Loucy (cell line): Measurements from ENCODE around the gene MIA.

ENCODE experiments used
- H2AFZ ChIP-seq: fragments of 200-600 bp; sonication (generic); 2 replicates; pipeline ENCODE4 v1.6.0; 2016; ENCODE audit warnings: antibody characterized with exemption, mild to moderate bottlenecking, low read length, moderate library complexity
- H3F3A ChIP-seq: fragments of 200-600 bp; 2 replicates; pipeline ENCODE4 v1.6.0; 2016; ENCODE audit warnings: antibody characterized with exemption, low read depth, mild to moderate bottlenecking
- H3K27me3 ChIP-seq: fragments of 200-600 bp; sonication (generic); 2 replicates; pipeline ENCODE4 v1.6.1; 2014; ENCODE audit warnings: low read length, mild to moderate bottlenecking; ENCODE audit not compliant: insufficient read depth, poor library complexity, severe bottlenecking
- H3K36me3 ChIP-seq: fragments of 200-600 bp; sonication (generic); 2 replicates; pipeline ENCODE4 v1.6.1; 2016; ENCODE audit warnings: low read length; ENCODE audit not compliant: insufficient read depth
- H3K4me1 ChIP-seq: fragments of 200-600 bp; sonication (generic); 2 replicates; pipeline ENCODE4 v1.5.1; 2014; ENCODE audit warnings: low read length, mild to moderate bottlenecking; ENCODE audit not compliant: insufficient read depth, poor library complexity, severe bottlenecking
- H3K4me2 ChIP-seq: fragments of 200-600 bp; sonication (generic); 2 replicates; pipeline ENCODE4 v1.6.0; 2014; ENCODE audit warnings: antibody characterized with exemption, low read length, low read depth, mild to moderate bottlenecking; ENCODE audit not compliant: poor library complexity, severe bottlenecking
- H3K4me3 ChIP-seq: fragments of 200-600 bp; sonication (generic); 2 replicates; pipeline ENCODE4 v1.5.1; 2014; ENCODE audit warnings: low read length, mild to moderate bottlenecking, mixed read lengths; ENCODE audit not compliant: poor library complexity, severe bottlenecking
- H3K79me2 ChIP-seq: fragments of 200-600 bp; sonication (generic); 2 replicates; pipeline ENCODE4 v1.6.1; 2014; ENCODE audit warnings: low read length; ENCODE audit not compliant: insufficient read depth
- H3K9ac ChIP-seq: fragments of 200-600 bp; sonication (generic); 2 replicates; pipeline ENCODE4 v1.6.0; 2014; ENCODE audit warnings: mild to moderate bottlenecking, low read depth, low read length, moderate library complexity; ENCODE audit not compliant: poor library complexity, severe bottlenecking
- H3K9me2 ChIP-seq: fragments of 200-600 bp; sonication (generic); replicated peaks from 2 replicates; pipeline ENCODE4 v1.6.1; 2016; ENCODE audit warnings: low read depth, low read length, mixed read lengths
- H3K9me3 ChIP-seq: fragments of 200-600 bp; sonication (generic); 2 replicates; pipeline ENCODE4 v1.6.1; 2014; ENCODE audit warnings: mild to moderate bottlenecking, antibody characterized with exemption, low read length, low read depth; ENCODE audit not compliant: insufficient read depth
- H4K20me1 ChIP-seq: fragments of 200-600 bp; sonication (generic); 2 replicates; pipeline ENCODE4 v1.6.0; 2014; ENCODE audit warnings: antibody characterized with exemption, low read length, mild to moderate bottlenecking; ENCODE audit not compliant: insufficient read depth, poor library complexity, severe bottlenecking
- CTCF ChIP-seq: fragments of 200-600 bp; sonication (generic); conservative IDR thresholded peaks from 2 replicates; pipeline ENCODE4 v1.5.1; 2014; ENCODE audit warnings: mild to moderate bottlenecking, antibody characterized with exemption, low read length
- EZH2phosphoT487 ChIP-seq: fragments of 200-600 bp; IDR thresholded peaks from 2 replicates; pipeline ENCODE4 v1.6.1; 2018; ENCODE audit warnings: antibody characterized with exemption, mild to moderate bottlenecking, moderate library complexity, borderline replicate concordance

Gene MIA

GRCh38 chr19:40803170-40803856, 28.0 kb downstream of the MIA start:
- Histone ChIP-seq H3K36me3 (peaks cover 13% of the 10 kb centered on the region; the same call in 1 of the 2 replicates), H3K9me2 (no peaks in the 10 kb centered on the region), H3K27me3 (no peaks in the 10 kb centered on the region), H4K20me1 (peaks cover 90% of the 10 kb centered on the region), H3K79me2 (peaks cover 93% of the 10 kb centered on the region), H3K4me2 (peak overlapping the region; percentile 87), H3F3A (0 out of 2 replicates have a peak, but pooled peaks cover 2% of the 10 kb centered on the region), H3K4me3 (peak overlapping the region; percentile 96), H3K4me1 (peaks cover 60% of the 10 kb centered on the region), H3K9me3 (no peaks in the 10 kb centered on the region), H3K9ac (peak overlapping the region; percentile 94), H2AFZ (no peak overlapping the region)
- TF ChIP-seq CTCF (no peak), EZH2phosphoT487 (no peak)

- H4K20me1 ChIP-seq: peaks cover 91% of the 10 kb centered on the region
- H2AFZ ChIP-seq: no peak overlapping the region
- peak overlapping the region; percentile 87 for H3K4me2 ChIP-seq
- peak overlapping the region; percentile 94 for H3K9ac ChIP-seq
- no peaks in the 10 kb centered on the region for H3K27me3 ChIP-seq
- no peaks in the 10 kb centered on the region for H3F3A ChIP-seq
- peaks cover 95% of the 10 kb centered on the region for H3K79me2 ChIP-seq
- peaks cover 59% of the 10 kb centered on the region for H3K4me1 ChIP-seq
- H3K4me3 ChIP-seq: peak overlapping the region; percentile 96
- H3K9me3 ChIP-seq: no peaks in the 10 kb centered on the region
- H3K9me2 ChIP-seq: no peaks in the 10 kb centered on the region
- TF ChIP-seq CTCF (no peak), EZH2phosphoT487 (no peak)
- peaks cover 18% of the 10 kb centered on the region; the same call in 1 of the 2 replicates for H3K36me3 ChIP-seq
These were observed 28.8 kb downstream of the MIA start for GRCh38 chr19:40803857-40804782.

- TF ChIP-seq CTCF: peak; percentile 43
- TF ChIP-seq EZH2phosphoT487: no peak
- Histone ChIP-seq H2AFZ (no peak overlapping the region), H4K20me1 (peaks cover 86% of the 10 kb centered on the region), H3K4me3 (peak overlapping the region; percentile 96), H3K9me3 (no peaks in the 10 kb centered on the region), H3K4me1 (peaks cover 59% of the 10 kb centered on the region), H3K4me2 (peak overlapping the region; percentile 87), H3K79me2 (peaks cover 88% of the 10 kb centered on the region), H3K9ac (peak overlapping the region; percentile 94), H3K27me3 (no peaks in the 10 kb centered on the region), H3K9me2 (no peaks in the 10 kb centered on the region), H3K36me3 (peaks cover 18% of the 10 kb centered on the region; the same call in 1 of the 2 replicates), H3F3A (no peaks in the 10 kb centered on the region)
These were observed 29.5 kb downstream of the MIA start for GRCh38 chr19:40804783-40805242.
